Measurements from ENCODE around the gene PLXNA4. TPM values are rescaled to one million over a fixed set of nuclear protein-coding genes. Genes with fewer than 3 reads are reported as not detected.
A peak's percentile ranks its signal among the peaks of the same experiment; 100 is the strongest.

The PLXNA4 gene
- total RNA-seq, 2 donors from 2014 or later, result 24.0 to 42.7 TPM

- peak; percentile 90 for TF ChIP-seq CTCF (conservative IDR thresholded peaks at IDR 0.05)
- Histone ChIP-seq H3K27ac (ENCODE audit: low read depth, low read length) (no peak overlapping the region), H3K36me3 (ENCODE audit: control insufficient read depth, insufficient read depth, low read length) (no peaks in the 10 kb centered on the region), H3K9ac (ENCODE audit: extremely low read depth, low read length, poor library complexity, severe bottlenecking) (no peak overlapping the region), H3K9me3 (ENCODE audit: control insufficient read depth, low read length) (no peaks in the 10 kb centered on the region), H3K27me3 (ENCODE audit: control insufficient read depth, insufficient read depth, low read length, poor library complexity, severe bottlenecking) (peaks cover 23% of the 10 kb centered on the region), H3K4me1 (ENCODE audit: control insufficient read depth, insufficient read depth, low read length) (no peaks in the 10 kb centered on the region), H3K4me3 (ENCODE audit: low read length) (no peak overlapping the region)
- 15 to 19% methylated on average over 3 to 4 of the region's 4 CpGs for WGBS, 2 experiments (ENCODE audit: insufficient coverage in 1 of 2, insufficient read length in 1 of 2)
- Mint-ChIP-seq H3K4me1 (peaks cover 18% of the 10 kb centered on the region), H3K36me3 (ENCODE audit: low read depth) (no peaks in the 10 kb centered on the region), H3K27me3 (ENCODE audit: insufficient read depth) (peaks cover 54% of the 10 kb centered on the region), H3K9me3 (no peaks in the 10 kb centered on the region), H3K4me3 (no peak overlapping the region), H3K27ac (no peak overlapping the region)
- DNase-seq, result peak; percentile 93
Observed at GRCh38 chr7:132580717-132581285, 4.5 kb upstream of the PLXNA4 start.

GRCh38 chr7:132580277-132580676 is 4.0 kb upstream of the PLXNA4 start:
- Histone ChIP-seq H3K9me3 (ENCODE audit: control insufficient read depth, low read length) (no peaks in the 10 kb centered on the region), H3K4me1 (ENCODE audit: control insufficient read depth, insufficient read depth, low read length) (no peaks in the 10 kb centered on the region), H3K27me3 (ENCODE audit: control insufficient read depth, insufficient read depth, low read length, poor library complexity, severe bottlenecking) (peaks cover 27% of the 10 kb centered on the region), H3K36me3 (ENCODE audit: control insufficient read depth, insufficient read depth, low read length) (no peaks in the 10 kb centered on the region), H3K27ac (ENCODE audit: low read depth, low read length) (no peak overlapping the region), H3K9ac (ENCODE audit: extremely low read depth, low read length, poor library complexity, severe bottlenecking) (no peak overlapping the region), H3K4me3 (ENCODE audit: low read length) (no peak overlapping the region)
- TF ChIP-seq CTCF (conservative IDR thresholded peaks at IDR 0.05), result no peak
- no peaks in the 10 kb centered on the region for H3K36me3 Mint-ChIP-seq (ENCODE audit: low read depth)
- no peak overlapping the region for H3K4me3 Mint-ChIP-seq
- no peaks in the 10 kb centered on the region for H3K9me3 Mint-ChIP-seq
- DNase-seq, result peak; percentile 68
- 66% methylated on average over 1 of the region's 1 CpG; no CpG with 5 or more reads in 1 of the 2 experiments for WGBS, 2 experiments (ENCODE audit: insufficient coverage in 1 of 2, insufficient read length in 1 of 2)
- H3K4me1 Mint-ChIP-seq, result peaks cover 18% of the 10 kb centered on the region
- H3K27me3 Mint-ChIP-seq (ENCODE audit: insufficient read depth), result peaks cover 54% of the 10 kb centered on the region
- no peak overlapping the region for H3K27ac Mint-ChIP-seq

- Histone ChIP-seq H3K9me3 (ENCODE audit: control insufficient read depth, low read length) (no peaks in the 10 kb centered on the region), H3K4me1 (ENCODE audit: control insufficient read depth, insufficient read depth, low read length) (peaks cover 2% of the 10 kb centered on the region), H3K36me3 (ENCODE audit: control insufficient read depth, insufficient read depth, low read length) (no peaks in the 10 kb centered on the region), H3K27ac (ENCODE audit: low read depth, low read length) (no peak overlapping the region), H3K27me3 (ENCODE audit: control insufficient read depth, insufficient read depth, low read length, poor library complexity, severe bottlenecking) (peaks cover 36% of the 10 kb centered on the region), H3K4me3 (ENCODE audit: low read length) (no peak overlapping the region), H3K9ac (ENCODE audit: extremely low read depth, low read length, poor library complexity, severe bottlenecking) (no peak overlapping the region)
- Mint-ChIP-seq H3K4me1 (peaks cover 27% of the 10 kb centered on the region), H3K27me3 (ENCODE audit: insufficient read depth) (peaks cover 57% of the 10 kb centered on the region), H3K4me3 (no peak overlapping the region), H3K36me3 (ENCODE audit: low read depth) (no peaks in the 10 kb centered on the region), H3K27ac (no peak overlapping the region), H3K9me3 (no peaks in the 10 kb centered on the region)
- no peak for TF ChIP-seq CTCF (conservative IDR thresholded peaks at IDR 0.05)
- no peak for DNase-seq
- WGBS, 2 experiments (ENCODE audit: insufficient coverage in 1 of 2, insufficient read length in 1 of 2), result 93 to 96% methylated on average over 6 to 9 of the region's 10 CpGs
Observed at GRCh38 chr7:132579260-132579899, 3.1 kb upstream of the PLXNA4 start.

Measured in endodermal cell (in vitro differentiated cells).